ENCODE results near the gene SLC7A4.

Gene SLC7A4

DNA sequence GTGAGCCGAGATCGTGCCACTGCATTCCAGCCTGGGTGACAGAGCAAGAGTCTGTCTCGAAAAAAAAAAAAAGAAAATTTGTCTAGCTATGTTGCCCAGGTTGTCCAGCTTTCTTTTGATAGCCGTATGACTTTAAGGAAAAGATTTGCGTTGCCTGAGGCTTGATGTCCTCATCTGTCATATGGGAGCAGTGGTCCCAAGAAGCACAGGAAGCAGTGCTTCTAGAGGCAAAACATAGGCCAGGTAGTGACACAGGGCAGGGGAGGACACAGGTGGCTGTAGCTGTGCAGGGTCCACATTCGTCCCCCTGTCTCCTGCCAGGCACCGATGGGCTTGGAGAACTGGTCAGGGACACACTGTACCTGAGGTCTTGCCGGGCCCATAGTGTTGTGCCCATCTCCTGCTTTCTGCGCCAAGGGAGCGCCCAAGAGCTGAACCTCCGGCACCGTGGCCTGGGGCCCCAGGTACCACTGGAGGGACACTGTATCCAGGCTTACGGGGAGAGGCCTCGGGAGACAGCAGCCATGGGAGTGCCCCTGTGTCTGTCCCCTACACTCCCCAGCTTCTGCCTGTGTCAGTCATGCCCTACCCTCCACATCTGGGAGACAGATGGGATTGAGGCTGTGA, 14.8 kb upstream of the SLC7A4 start:
- no peak overlapping the region for H3K27ac ChIP-seq
- ChIA-PET CTCF (no interaction called here), POLR2A (ENCODE audit: low non-redundant PET) (interaction anchor here (0.6 kb wide), 1 partner anchor 32 kb away, joined by 3 read pairs; no protein-coding TSS in a partner anchor)
- TF ChIP-seq, protein P1, sequence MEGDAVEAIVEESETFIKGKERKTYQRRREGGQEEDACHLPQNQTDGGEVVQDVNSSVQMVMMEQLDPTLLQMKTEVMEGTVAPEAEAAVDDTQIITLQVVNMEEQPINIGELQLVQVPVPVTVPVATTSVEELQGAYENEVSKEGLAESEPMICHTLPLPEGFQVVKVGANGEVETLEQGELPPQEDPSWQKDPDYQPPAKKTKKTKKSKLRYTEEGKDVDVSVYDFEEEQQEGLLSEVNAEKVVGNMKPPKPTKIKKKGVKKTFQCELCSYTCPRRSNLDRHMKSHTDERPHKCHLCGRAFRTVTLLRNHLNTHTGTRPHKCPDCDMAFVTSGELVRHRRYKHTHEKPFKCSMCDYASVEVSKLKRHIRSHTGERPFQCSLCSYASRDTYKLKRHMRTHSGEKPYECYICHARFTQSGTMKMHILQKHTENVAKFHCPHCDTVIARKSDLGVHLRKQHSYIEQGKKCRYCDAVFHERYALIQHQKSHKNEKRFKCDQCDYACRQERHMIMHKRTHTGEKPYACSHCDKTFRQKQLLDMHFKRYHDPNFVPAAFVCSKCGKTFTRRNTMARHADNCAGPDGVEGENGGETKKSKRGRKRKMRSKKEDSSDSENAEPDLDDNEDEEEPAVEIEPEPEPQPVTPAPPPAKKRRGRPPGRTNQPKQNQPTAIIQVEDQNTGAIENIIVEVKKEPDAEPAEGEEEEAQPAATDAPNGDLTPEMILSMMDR (conservative IDR thresholded peaks at IDR 0.05; ENCODE audit: low read depth), result no peak
- no peak for DNase-seq (ENCODE audit: low spot score)

DNA sequence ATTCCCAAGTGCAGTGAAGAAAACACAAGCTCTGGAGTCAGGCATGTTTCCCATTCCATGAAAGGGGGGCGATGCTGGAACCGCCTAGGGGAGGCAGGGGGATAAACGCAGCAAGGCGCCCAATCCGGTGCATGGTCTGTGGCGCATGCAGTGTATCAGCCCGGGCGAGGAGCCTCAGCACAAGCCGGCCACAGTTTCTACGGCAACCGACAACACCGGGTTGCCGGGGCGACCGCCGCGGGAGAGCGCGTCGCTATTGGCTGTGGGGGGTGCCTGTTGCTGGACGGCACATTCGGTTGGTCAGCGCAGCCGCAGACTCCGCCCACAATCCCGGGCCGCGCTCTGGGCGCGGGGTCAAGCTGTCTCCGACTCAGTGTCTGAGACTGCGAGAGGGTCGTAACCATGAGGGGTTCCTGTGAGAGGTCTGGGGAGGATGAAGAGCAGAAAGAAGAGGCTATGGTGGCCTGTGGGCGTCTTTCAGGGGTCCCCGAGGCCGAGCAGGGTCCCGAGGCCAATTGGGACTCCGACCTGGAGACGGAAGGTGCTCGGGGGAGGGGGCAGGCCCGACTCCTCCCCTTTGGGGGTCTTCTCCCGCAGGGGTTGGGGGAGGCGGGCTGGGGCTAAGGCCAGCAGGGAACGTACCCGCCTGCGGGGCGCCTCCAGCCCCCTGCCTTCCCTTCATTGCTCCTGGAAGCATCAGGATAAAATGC, 13.4 kb upstream of the SLC7A4 start, which contains the start of gene LRRC74B:
Gene LRRC74B, plus strand, starts transcription at position 362 of the 710 bp plus-strand sequence. Its CDS starts 41 bp downstream, at position 403.
- ChIA-PET POLR2A (ENCODE audit: low non-redundant PET) (interaction anchor here (0.5 kb wide), 1 partner anchor 31 kb away, joined by 9 read pairs; no protein-coding TSS in a partner anchor), CTCF (interaction anchor here (0.5 kb wide), 1 partner anchor 177 kb away, joined by 3 read pairs; no protein-coding TSS in a partner anchor)
- TF ChIP-seq, protein P1 (conservative IDR thresholded peaks at IDR 0.05; ENCODE audit: low read depth), result no peak
- peak within 1 kb of the TSS; percentile 83 for H3K27ac ChIP-seq
- peak; percentile 92 for DNase-seq (ENCODE audit: low spot score)

- POLR2A ChIA-PET (ENCODE audit: low non-redundant PET), result interaction anchor here (0.5 kb wide), 1 partner anchor 30 kb away, joined by 9 read pairs; no protein-coding TSS in a partner anchor
- DNase-seq (ENCODE audit: low spot score), result no peak
- H3K27ac ChIP-seq, result peak overlapping the region; percentile 83
Observed at GRCh38 chr22:21044931-21045584, 12.7 kb upstream of the SLC7A4 start.

DNA sequence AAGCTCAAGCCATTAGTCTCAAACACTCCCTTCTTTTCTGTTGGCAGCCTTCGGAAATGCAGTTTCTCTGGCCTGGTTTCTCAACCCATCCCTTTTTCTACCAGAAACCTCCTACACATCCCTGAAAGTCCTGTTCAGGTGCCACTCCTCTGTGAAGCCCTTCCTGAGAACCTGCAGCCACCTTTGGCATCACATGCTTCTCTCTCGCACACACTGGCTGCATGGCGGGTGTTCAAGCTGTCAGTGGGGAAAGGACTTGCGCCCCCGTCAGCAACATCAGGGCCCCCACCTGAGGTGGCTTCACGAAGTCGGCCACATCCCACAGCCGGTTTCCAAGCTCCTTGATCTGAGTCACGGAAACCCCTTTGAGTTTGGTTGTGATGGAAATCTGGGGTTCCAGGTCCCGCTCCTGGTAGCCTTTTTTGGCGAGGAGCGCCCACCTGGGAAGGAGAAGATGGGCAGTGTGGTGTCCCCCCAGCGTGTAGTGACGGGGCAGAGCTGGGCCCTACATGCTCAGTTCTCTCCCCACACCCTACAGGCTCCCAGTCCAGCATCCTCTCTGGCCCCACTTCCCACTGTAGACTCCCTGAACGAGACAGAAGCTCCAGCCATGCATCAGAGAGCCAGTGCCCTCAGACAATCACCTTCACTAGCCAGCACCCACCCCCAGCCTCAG, 11.6 kb upstream of the SLC7A4 start:
- TF ChIP-seq, protein P1 (conservative IDR thresholded peaks at IDR 0.05; ENCODE audit: low read depth), result no peak
- ChIA-PET POLR2A (ENCODE audit: low non-redundant PET) (no interaction called here), CTCF (no interaction called here)
- DNase-seq (ENCODE audit: low spot score), result no peak
- peak overlapping the region; percentile 83 for H3K27ac ChIP-seq

More at GRCh38 chr22:21044931-21045584, 12.7 kb upstream of the SLC7A4 start:
- TF ChIP-seq, protein P1 (conservative IDR thresholded peaks at IDR 0.05; ENCODE audit: low read depth), result no peak
- CTCF ChIA-PET, result interaction anchor here (0.6 kb wide), 1 partner anchor 10 kb away, joined by 3 read pairs; no protein-coding TSS in a partner anchor

DNA sequence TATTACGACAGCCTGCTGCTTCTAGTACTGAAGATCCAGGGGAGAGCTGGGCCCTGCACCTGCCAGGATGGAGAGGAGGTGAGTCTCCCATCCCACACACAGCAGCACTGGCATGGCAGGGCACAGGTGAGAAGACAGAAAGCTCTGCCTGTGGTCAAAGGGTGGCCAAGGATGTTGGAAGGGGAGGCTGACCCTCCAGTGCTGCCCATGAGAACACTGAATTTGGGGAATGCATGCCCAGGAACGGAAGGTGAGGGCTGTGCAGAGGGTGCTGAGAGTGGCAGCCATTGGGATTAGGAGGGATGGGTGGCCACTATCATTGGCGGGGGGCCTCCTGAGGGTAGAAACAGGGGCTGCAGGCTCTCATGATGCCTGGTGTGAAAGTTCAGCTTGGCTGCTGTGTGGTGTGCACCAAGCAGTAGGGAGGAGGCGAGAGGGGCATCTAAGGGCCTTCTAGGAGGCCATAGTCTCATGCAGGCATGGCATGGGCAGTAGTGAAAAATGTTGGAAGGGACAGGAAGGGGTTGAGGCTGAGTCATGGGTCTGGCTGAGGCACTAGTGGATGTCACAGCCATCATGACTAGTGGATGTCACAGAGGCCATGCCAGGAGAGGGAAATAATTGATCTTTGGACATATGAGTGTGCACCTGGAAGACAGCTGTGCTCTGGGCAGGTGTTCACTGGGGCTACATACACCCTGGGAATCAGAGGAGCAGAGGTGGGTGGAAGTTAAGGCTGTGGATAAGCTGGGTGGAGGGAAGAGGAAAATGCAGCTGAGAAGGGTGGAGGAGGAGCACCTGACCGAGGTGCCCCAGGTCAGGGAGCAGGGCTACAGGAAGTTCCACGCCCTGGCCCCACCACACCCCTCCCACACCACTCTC, 10.9 kb upstream of the SLC7A4 start:
- CTCF ChIA-PET, result no interaction called here
- H3K27ac ChIP-seq, result peak overlapping the region; percentile 83
- POLR2A ChIA-PET (ENCODE audit: low non-redundant PET), result no interaction called here
- TF ChIP-seq, protein P1 (conservative IDR thresholded peaks at IDR 0.05; ENCODE audit: low read depth), result no peak
- no peak for DNase-seq (ENCODE audit: low spot score)
